Epidermal melanocyte (primary cell): ENCODE measurements around the gene ATXN7L1.
A peak's percentile ranks its signal among the peaks of the same experiment; 100 is the strongest.
"Not testable (repeated sequence)": the region's sequence is repeated elsewhere in the genome, so short reads cannot be mapped to it uniquely, and the experiment has no call there.

Experiments
- DNase-seq: peaks from one replicate; pipeline ENCODE4 v3.0.0; 2011; ENCODE audit warnings: low spot score; ENCODE audit not compliant: insufficient read length

The ATXN7L1 gene

GRCh38 chr7:105708763-105709080, 167.7 kb downstream of the ATXN7L1 start:
- peak; percentile 64 for DNase-seq

- no peak for DNase-seq
Measured at GRCh38 chr7:105707967-105708762, 168.2 kb downstream of the ATXN7L1 start.

GRCh38 chr7:105707381-105707780, 169.0 kb downstream of the ATXN7L1 start:
- DNase-seq: no peak

- DNase-seq: no peak
Measured at GRCh38 chr7:105705427-105705826, 171.0 kb downstream of the ATXN7L1 start.

- DNase-seq: no peak
Measured at GRCh38 chr7:105703207-105703930, 173.0 kb downstream of the ATXN7L1 start.

GRCh38 chr7:105699568-105700236, 176.7 kb downstream of the ATXN7L1 start:
- no peak for DNase-seq

- no peak for DNase-seq
Measured at GRCh38 chr7:105698531-105698930, 177.9 kb downstream of the ATXN7L1 start.

- DNase-seq: no peak
Measured at GRCh38 chr7:105697753-105698152, 178.6 kb downstream of the ATXN7L1 start.

GRCh38 chr7:105697169-105697568, 179.2 kb downstream of the ATXN7L1 start:
- not testable (repeated sequence) for DNase-seq

- DNase-seq: no peak
Measured at GRCh38 chr7:105693576-105693975, 182.8 kb downstream of the ATXN7L1 start.

GRCh38 chr7:105691680-105692564, 184.5 kb downstream of the ATXN7L1 start:
- peak; percentile 46 for DNase-seq

- DNase-seq: no peak
Measured at GRCh38 chr7:105691082-105691679, 185.2 kb downstream of the ATXN7L1 start.

GRCh38 chr7:105690325-105690945, 186.0 kb downstream of the ATXN7L1 start:
- DNase-seq: no peak

GRCh38 chr7:105689067-105689819, 187.2 kb downstream of the ATXN7L1 start:
- no peak for DNase-seq

- no peak for DNase-seq
Measured at GRCh38 chr7:105688617-105689016, 187.8 kb downstream of the ATXN7L1 start.

- DNase-seq: no peak
Measured at GRCh38 chr7:105685161-105685560, 191.2 kb downstream of the ATXN7L1 start.

GRCh38 chr7:105682341-105683060, 193.9 kb downstream of the ATXN7L1 start:
- DNase-seq: no peak

- DNase-seq: no peak
Measured at GRCh38 chr7:105680505-105681187, 195.8 kb downstream of the ATXN7L1 start.
